PC-3 (cell line): ENCODE results near the gene AIFM3. TPM values are rescaled to one million over a fixed set of nuclear protein-coding genes. Genes with fewer than 3 reads are reported as not detected.

Experiments used
- ATAC-seq: fragments of 200-7000 bp; cut with Tn5 transposase; 2 replicates; pipeline ENCODE4 v1.9.1; 2020; ENCODE audit warnings: mild to moderate bottlenecking, moderate library complexity
- BruUV-seq: library from RNA; stranded (reverse); fragments of 400-500 nt; replicated peaks from 2 replicates; lab custom pipeline; 2021; lab: Mats Ljungman, UMichigan
- CTCF ChIA-PET: fragments of 300-600 bp; sonication (Branson Sonifier 250); formaldehyde crosslinking; loops from one replicate; lab custom pipeline; 2022; ENCODE audit warnings: antibody characterized with exemption; lab: Charles Lee
- POLR2A ChIA-PET: fragments of 300-600 bp; sonication (Branson Sonifier 250); formaldehyde crosslinking; loops from one replicate; lab custom pipeline; 2022; ENCODE audit warnings: antibody characterized with exemption; ENCODE audit not compliant: unreplicated experiment; lab: Charles Lee
- DNase-seq: peaks from one replicate; pipeline ENCODE4 v3.0.0-alpha.2; 2015
- H2AFZ ChIP-seq: fragments of 300-600 bp; sonication (generic); 2 replicates; pipeline ENCODE4 v1.6.0; 2016; ENCODE audit warnings: antibody characterized with exemption, low read length
- H3F3A ChIP-seq: fragments of 300-600 bp; sonication (generic); one replicate; pipeline ENCODE4 v1.6.0; 2017; ENCODE audit warnings: antibody characterized with exemption, low read length, control low read depth, mild to moderate bottlenecking; ENCODE audit not compliant: unreplicated experiment
- H3K27ac ChIP-seq: fragments of 300-600 bp; sonication (generic); 2 replicates; pipeline ENCODE4 v1.5.1; 2016; ENCODE audit warnings: mild to moderate bottlenecking, low read length
- H3K27me3 ChIP-seq: fragments of 300-600 bp; sonication (generic); 2 replicates; pipeline ENCODE4 v1.6.1; 2016; ENCODE audit warnings: low read length, mixed read lengths
- H3K36me3 ChIP-seq: fragments of 300-600 bp; sonication (generic); 2 replicates; pipeline ENCODE4 v1.6.1; 2016; ENCODE audit warnings: low read depth, mixed run types, low read length, mixed read lengths
- H3K4me1 ChIP-seq: fragments of 300-600 bp; sonication (generic); 2 replicates; pipeline ENCODE4 v1.5.1; 2016; ENCODE audit warnings: low read length; ENCODE audit not compliant: insufficient read depth
- H3K4me2 ChIP-seq: fragments of 300-600 bp; sonication (generic); 2 replicates; pipeline ENCODE4 v1.6.0; 2016; ENCODE audit warnings: low read length
- H3K4me3 ChIP-seq: fragments of 300-600 bp; sonication (generic); 2 replicates; pipeline ENCODE4 v1.5.1; 2016; ENCODE audit warnings: mild to moderate bottlenecking, low read length, mixed read lengths
- H3K79me2 ChIP-seq: fragments of 300-600 bp; sonication (generic); 2 replicates; pipeline ENCODE4 v1.6.1; 2017; ENCODE audit warnings: low read length, mixed read lengths
- H3K9ac ChIP-seq: fragments of 300-600 bp; sonication (generic); 2 replicates; pipeline ENCODE4 v1.6.0; 2016; ENCODE audit warnings: mild to moderate bottlenecking, low read length
- H3K9me2 ChIP-seq: fragments of 300-600 bp; sonication (generic); replicated peaks from 2 replicates; pipeline ENCODE4 v1.6.1; 2016; ENCODE audit warnings: mixed run types, low read length, mixed read lengths
- H3K9me3 ChIP-seq: fragments of 300-600 bp; sonication (generic); 2 replicates; pipeline ENCODE4 v1.6.1; 2016; ENCODE audit warnings: low read length, mixed read lengths
- H4K20me1 ChIP-seq: fragments of 300-600 bp; sonication (generic); 2 replicates; pipeline ENCODE4 v1.6.1; 2016; ENCODE audit warnings: low read length, mixed read lengths
- CTCF ChIP-seq: fragments of 300-600 bp; sonication (generic); conservative IDR thresholded peaks from 2 replicates; pipeline ENCODE4 v1.5.1; 2017; ENCODE audit warnings: antibody characterized with exemption, low read depth, mild to moderate bottlenecking, low read length
- EZH2 ChIP-seq: fragments of 300-600 bp; sonication (generic); IDR thresholded peaks from one replicate; pipeline ENCODE4 v1.6.1; 2017; ENCODE audit warnings: antibody characterized with exemption, mild to moderate bottlenecking, low read length; ENCODE audit not compliant: unreplicated experiment
- EZH2phosphoT487 ChIP-seq: fragments of 300-600 bp; sonication (generic); IDR thresholded peaks from 2 replicates; pipeline ENCODE4 v1.6.1; 2018; ENCODE audit warnings: mild to moderate bottlenecking, antibody characterized with exemption, low read length, borderline replicate concordance
- intact Hi-C: fragments of 100-400 bp; cut with micrococcal nuclease; formaldehyde crosslinking; loops from 2 replicates; pipeline ENCODE4 v1.9.0; 2023
- total RNA-seq: library from RNA; depleted of rRNA; stranded (reverse); fragments of >200 nt; gene quantifications from 2 replicates; pipeline ENCODE4 v1.2.3, GENCODE V29; 2014

AIFM3 gene
- total RNA-seq, 1 experiment from 2014 or later = 1.5 TPM

- Histone ChIP-seq H3K4me2 (no peak overlapping the region), H3K79me2 (no peaks in the 10 kb centered on the region), H3K9me3 (no peaks in the 10 kb centered on the region), H3K4me3 (no peak overlapping the region), H3K36me3 (no peaks in the 10 kb centered on the region), H3K9me2 (no peaks in the 10 kb centered on the region), H3K27ac (no peak overlapping the region), H3K27me3 (no peaks in the 10 kb centered on the region), H4K20me1 (no peaks in the 10 kb centered on the region), H3K9ac (no peak overlapping the region), H3K4me1 (no peaks in the 10 kb centered on the region), H3F3A (no peaks in the 10 kb centered on the region), H2AFZ (no peak overlapping the region)
- BruUV-seq = no TSS peak
- intact Hi-C loops = no loop called here
- TF ChIP-seq EZH2 (no peak), CTCF (no peak), EZH2phosphoT487 (no peak)
- DNase-seq = no peak
- POLR2A ChIA-PET = no interaction called here
- CTCF ChIA-PET = interaction anchor here (0.5 kb wide), 1 partner anchor 36 kb away, joined by 3 read pairs; no protein-coding TSS in a partner anchor
- no peak for ATAC-seq
Measured at GRCh38 chr22:20965104-20965887, 1.8 kb upstream of the AIFM3 start.

GRCh38 chr22:20965888-20966855 lies 883 bp upstream of the AIFM3 start:
- intact Hi-C loops = no loop called here
- ATAC-seq = no peak
- Histone ChIP-seq H3K9me2 (no peaks in the 10 kb centered on the region), H3K4me3 (no peak overlapping the region), H2AFZ (no peak overlapping the region), H3K4me1 (no peaks in the 10 kb centered on the region), H3F3A (no peaks in the 10 kb centered on the region), H3K4me2 (no peak overlapping the region), H3K9ac (no peak overlapping the region), H3K27ac (no peak overlapping the region), H3K79me2 (no peaks in the 10 kb centered on the region), H4K20me1 (no peaks in the 10 kb centered on the region), H3K36me3 (no peaks in the 10 kb centered on the region), H3K27me3 (no peaks in the 10 kb centered on the region), H3K9me3 (no peaks in the 10 kb centered on the region)
- DNase-seq = no peak
- no TSS peak for BruUV-seq
- ChIA-PET POLR2A (no interaction called here), CTCF (no interaction called here)
- TF ChIP-seq EZH2 = no peak
- TF ChIP-seq EZH2phosphoT487 = no peak
- no peak for TF ChIP-seq CTCF
